Measurements from ENCODE around the gene UBE2K.
A peak's percentile ranks its signal among the peaks of the same experiment; 100 is the strongest.
"Not testable (repeated sequence)": the region's sequence is repeated elsewhere in the genome, so short reads cannot be mapped to it uniquely, and the experiment has no call there.

The UBE2K gene

GRCh38 chr4:39658756-39659155 lies 39.2 kb upstream of the UBE2K start:
- Histone ChIP-seq H4K20me1 (no peaks in the 10 kb centered on the region), H3K27ac (no peak overlapping the region)
- TF ChIP-seq Cebpa-rat (IDR thresholded peaks at IDR 0.05) = no peak

GRCh38 chr4:39660045-39660444 lies 37.9 kb upstream of the UBE2K start:
- no peak for TF ChIP-seq Cebpa-rat (IDR thresholded peaks at IDR 0.05)
- Histone ChIP-seq H3K4me1 (peaks cover 0 to 32% (median 0%) of the 10 kb centered on the region in 10 experiments; a peak in 8 of 20 replicates), H4K20me1 (no peaks in the 10 kb centered on the region), H3K4me3 (no peak overlapping the region), H3K9ac (peak overlapping the region in 1 of 11 experiments; percentile 15; a peak in 1 of 22 replicates), H3K4me2 (peak overlapping the region in 3 of 11 experiments; percentile 17 to 44 (median 30); a peak in 4 of 22 replicates), H3K27ac (peak overlapping the region in 3 of 11 experiments; percentile 15 to 42 (median 25); a peak in 3 of 22 replicates), H3K36me3 (no peaks in the 10 kb centered on the region), H3K27me3 (no peaks in the 10 kb centered on the region), H3K9me3 (replicated peaks in 1 of 11) (no peaks in the 10 kb centered on the region)

More at GRCh38 chr4:39658756-39659155, 39.2 kb upstream of the UBE2K start:
- Histone ChIP-seq H3K4me2 (no peak overlapping the region), H3K9ac (no peak overlapping the region; a peak in 1 of 22 replicates), H3K36me3 (no peaks in the 10 kb centered on the region), H3K27me3 (no peaks in the 10 kb centered on the region), H3K4me3 (no peak overlapping the region), H3K4me1 (peaks cover 0 to 32% (median 0%) of the 10 kb centered on the region in 10 experiments; a peak in 8 of 20 replicates), H3K9me3 (replicated peaks in 1 of 11) (no peaks in the 10 kb centered on the region)

GRCh38 chr4:39660757-39661156 lies 37.2 kb upstream of the UBE2K start:
- H3K4me3 ChIP-seq = no peak overlapping the region
- no peak for TF ChIP-seq Cebpa-rat (IDR thresholded peaks at IDR 0.05)
- no peaks in the 10 kb centered on the region for H3K36me3 ChIP-seq
- H3K4me1 ChIP-seq = peaks cover 0 to 32% (median 0%) of the 10 kb centered on the region in 10 experiments; a peak in 8 of 20 replicates
- H3K27me3 ChIP-seq = no peaks in the 10 kb centered on the region
- H3K9me3 ChIP-seq (replicated peaks in 1 of 11) = no peaks in the 10 kb centered on the region
- H3K9ac ChIP-seq = no peak overlapping the region
- H3K4me2 ChIP-seq = peak overlapping the region in 1 of 11 experiments; percentile 44; a peak in 2 of 22 replicates
- 0 out of 22 replicates have a peak overlapping the region, but pooled peaks of 1 of the 11 experiments have one; percentile 25 for H3K27ac ChIP-seq
- no peaks in the 10 kb centered on the region for H4K20me1 ChIP-seq

GRCh38 chr4:39662683-39663082 lies 35.3 kb upstream of the UBE2K start:
- Histone ChIP-seq H3K4me1 (peaks cover 0 to 24% (median 0%) of the 10 kb centered on the region in 10 experiments; a peak in 8 of 20 replicates), H3K27ac (no peak overlapping the region), H3K4me2 (no peak overlapping the region), H3K9ac (no peak overlapping the region), H3K4me3 (no peak overlapping the region), H4K20me1 (no peaks in the 10 kb centered on the region), H3K9me3 (replicated peaks in 1 of 11) (no peaks in the 10 kb centered on the region), H3K27me3 (no peaks in the 10 kb centered on the region), H3K36me3 (no peaks in the 10 kb centered on the region)
- TF ChIP-seq Cebpa-rat (IDR thresholded peaks at IDR 0.05) = no peak

- Histone ChIP-seq H3K9me3 (replicated peaks in 1 of 11) (no peaks in the 10 kb centered on the region), H3K4me3 (no peak overlapping the region), H3K36me3 (no peaks in the 10 kb centered on the region), H3K4me2 (no peak overlapping the region), H3K27ac (no peak overlapping the region), H3K27me3 (no peaks in the 10 kb centered on the region), H4K20me1 (no peaks in the 10 kb centered on the region), H3K9ac (no peak overlapping the region), H3K4me1 (peaks cover 0 to 8% (median 0%) of the 10 kb centered on the region in 10 experiments; a peak in 5 of 20 replicates)
- no peak for TF ChIP-seq Cebpa-rat (IDR thresholded peaks at IDR 0.05)
These were observed 32.9 kb upstream of the UBE2K start for GRCh38 chr4:39664828-39665731.

GRCh38 chr4:39667706-39668105 lies 30.2 kb upstream of the UBE2K start:
- TF ChIP-seq Cebpa-rat (IDR thresholded peaks at IDR 0.05) = no peak
- no peak overlapping the region for H3K27ac ChIP-seq
- H3K36me3 ChIP-seq = no peaks in the 10 kb centered on the region
- H3K4me1 ChIP-seq = no peaks in the 10 kb centered on the region
- H3K9me3 ChIP-seq (replicated peaks in 1 of 11) = peaks cover 0 to 7% (median 0%) of the 10 kb centered on the region in 11 experiments; a peak in 4 of 22 replicates
- H4K20me1 ChIP-seq = no peaks in the 10 kb centered on the region
- H3K4me3 ChIP-seq = no peak overlapping the region
- H3K9ac ChIP-seq = no peak overlapping the region
- H3K27me3 ChIP-seq = no peaks in the 10 kb centered on the region
- no peak overlapping the region for H3K4me2 ChIP-seq

- no peak overlapping the region for H3K4me2 ChIP-seq
- no peak overlapping the region for H3K27ac ChIP-seq
- TF ChIP-seq Cebpa-rat (IDR thresholded peaks at IDR 0.05) = no peak
- H4K20me1 ChIP-seq = no peaks in the 10 kb centered on the region
- no peaks in the 10 kb centered on the region for H3K4me1 ChIP-seq
- H3K4me3 ChIP-seq = no peak overlapping the region
- H3K27me3 ChIP-seq = no peaks in the 10 kb centered on the region
- no peak overlapping the region for H3K9ac ChIP-seq
- H3K36me3 ChIP-seq = no peaks in the 10 kb centered on the region
- H3K9me3 ChIP-seq (replicated peaks in 1 of 11) = peaks cover 0 to 7% (median 0%) of the 10 kb centered on the region in 11 experiments; a peak in 4 of 22 replicates
These were observed 29.0 kb upstream of the UBE2K start for GRCh38 chr4:39668887-39669286.

GRCh38 chr4:39670296-39670695 lies 27.6 kb upstream of the UBE2K start:
- H3K9ac ChIP-seq; H3K4me1 ChIP-seq; H3K36me3 ChIP-seq; H3K27ac ChIP-seq; H3K9me3 ChIP-seq (replicated peaks in 1 of 11); H3K4me3 ChIP-seq; H3K27me3 ChIP-seq; H4K20me1 ChIP-seq; H3K4me2 ChIP-seq: not testable (repeated sequence)

- H3K4me3 ChIP-seq; H3K27ac ChIP-seq; H3K4me2 ChIP-seq; H3K36me3 ChIP-seq; H3K9me3 ChIP-seq (replicated peaks in 1 of 11); H3K9ac ChIP-seq; H4K20me1 ChIP-seq; H3K27me3 ChIP-seq: not testable (repeated sequence)
- peaks cover 0 to 14% (median 0%) of the 10 kb centered on the region in 10 experiments; a peak in 5 of 20 replicates for H3K4me1 ChIP-seq
These were observed 22.3 kb upstream of the UBE2K start for GRCh38 chr4:39675681-39676080.

GRCh38 chr4:39681003-39681402 lies 16.9 kb upstream of the UBE2K start:
- H3K27ac ChIP-seq; H4K20me1 ChIP-seq; H3K4me3 ChIP-seq; H3K27me3 ChIP-seq; H3K9me3 ChIP-seq (replicated peaks in 1 of 11); H3K36me3 ChIP-seq; H3K9ac ChIP-seq: not testable (repeated sequence)
- Histone ChIP-seq H3K4me1 (peaks cover 16 to 37% (median 22%) of the 10 kb centered on the region in 10 experiments), H3K4me2 (peak overlapping the region in 5 of 11 experiments; percentile 38 to 69 (median 60); a peak in 9 of 22 replicates)
